ENCODE results near the gene OR8B12. TPM values are rescaled to one million over a fixed set of nuclear protein-coding genes. Genes with fewer than 3 reads are reported as not detected.

OR8B12 gene
- total and polyA plus RNA-seq, 4 experiments from 2014 or later: not detected

GRCh38 chr11:124511745-124512144 is 31.7 kb downstream of the OR8B12 start:
- no peaks in the 10 kb centered on the region for H3K36me3 ChIP-seq (ENCODE audit: insufficient read depth, low read length)
- DNase-seq: no peak
- intact Hi-C loops (cut with micrococcal nuclease): no loop called here
- ChIA-PET POLR2A (ENCODE audit: partially characterized antibody) (no interaction called here), CTCF (ENCODE audit: partially characterized antibody) (no interaction called here)
- Mint-ChIP-seq H3K4me1 (no peaks in the 10 kb centered on the region), H3K27ac (no peak overlapping the region), H3K36me3 (no peaks in the 10 kb centered on the region), H3K27me3 (peaks cover 6 to 11% of the 10 kb centered on the region in 2 donors), H3K9me3 (peaks cover 0 to 18% (median 9%) of the 10 kb centered on the region in 8 donors), H3K4me3 (no peak overlapping the region)
- no peak overlapping the region for H3K4me3 ChIP-seq (ENCODE audit: low read length in 2 of 2)
- H3K27ac ChIP-seq (ENCODE audit: low read depth, low read length): no peak overlapping the region
- no peaks in the 10 kb centered on the region for H3K4me1 ChIP-seq (ENCODE audit: insufficient read depth, low read length)
- H3K27me3 ChIP-seq (ENCODE audit: insufficient read depth, low read length): no peaks in the 10 kb centered on the region
- H3K9me3 ChIP-seq (ENCODE audit: control insufficient read depth in 1 of 2, low read length in 2 of 2): no peaks in the 10 kb centered on the region

GRCh38 chr11:124510279-124510678 is 33.2 kb downstream of the OR8B12 start:
- H3K27me3 ChIP-seq (ENCODE audit: insufficient read depth, low read length): no peaks in the 10 kb centered on the region
- ChIA-PET CTCF (ENCODE audit: partially characterized antibody) (no interaction called here), POLR2A (ENCODE audit: partially characterized antibody) (no interaction called here)
- intact Hi-C loops (cut with micrococcal nuclease): no loop called here
- no peak overlapping the region for H3K4me3 ChIP-seq (ENCODE audit: low read length in 2 of 2)
- no peak overlapping the region for H3K27ac ChIP-seq (ENCODE audit: low read depth, low read length)
- no peaks in the 10 kb centered on the region for H3K9me3 ChIP-seq (ENCODE audit: control insufficient read depth in 1 of 2, low read length in 2 of 2)
- H3K36me3 Mint-ChIP-seq: no peaks in the 10 kb centered on the region
- H3K27me3 Mint-ChIP-seq: peaks cover 6 to 11% of the 10 kb centered on the region in 2 donors
- DNase-seq: no peak
- H3K4me3 Mint-ChIP-seq: no peak overlapping the region
- no peaks in the 10 kb centered on the region for H3K36me3 ChIP-seq (ENCODE audit: insufficient read depth, low read length)
- H3K4me1 ChIP-seq (ENCODE audit: insufficient read depth, low read length): no peaks in the 10 kb centered on the region
- peaks cover 0 to 18% (median 9%) of the 10 kb centered on the region in 8 donors for H3K9me3 Mint-ChIP-seq
- no peaks in the 10 kb centered on the region for H3K4me1 Mint-ChIP-seq
- no peak overlapping the region for H3K27ac Mint-ChIP-seq

- Histone ChIP-seq H3K27ac (ENCODE audit: low read depth, low read length) (no peak overlapping the region), H3K9me3 (ENCODE audit: control insufficient read depth in 1 of 2, low read length in 2 of 2) (no peaks in the 10 kb centered on the region), H3K4me1 (ENCODE audit: insufficient read depth, low read length) (no peaks in the 10 kb centered on the region), H3K4me3 (ENCODE audit: low read length in 2 of 2) (no peak overlapping the region), H3K27me3 (ENCODE audit: insufficient read depth, low read length) (no peaks in the 10 kb centered on the region), H3K36me3 (ENCODE audit: insufficient read depth, low read length) (no peaks in the 10 kb centered on the region)
- Mint-ChIP-seq H3K27ac (no peak overlapping the region), H3K4me3 (no peak overlapping the region), H3K9me3 (peaks cover 0 to 11% (median 2%) of the 10 kb centered on the region in 8 donors), H3K36me3 (no peaks in the 10 kb centered on the region), H3K27me3 (peaks cover 3% of the 10 kb centered on the region in 2 donors), H3K4me1 (no peaks in the 10 kb centered on the region)
- DNase-seq: no peak
- ChIA-PET POLR2A (ENCODE audit: partially characterized antibody) (no interaction called here), CTCF (ENCODE audit: partially characterized antibody) (no interaction called here)
- intact Hi-C loops (cut with micrococcal nuclease): no loop called here
These were observed 43.7 kb downstream of the OR8B12 start for GRCh38 chr11:124499711-124500110.

GRCh38 chr11:124493016-124493655 is 50.3 kb downstream of the OR8B12 start:
- Histone ChIP-seq H3K27ac (ENCODE audit: low read depth, low read length) (no peak overlapping the region), H3K27me3 (ENCODE audit: insufficient read depth, low read length) (no peaks in the 10 kb centered on the region), H3K4me1 (ENCODE audit: insufficient read depth, low read length) (no peaks in the 10 kb centered on the region), H3K36me3 (ENCODE audit: insufficient read depth, low read length) (no peaks in the 10 kb centered on the region), H3K4me3 (ENCODE audit: low read length in 2 of 2) (no peak overlapping the region), H3K9me3 (ENCODE audit: control insufficient read depth in 1 of 2, low read length in 2 of 2) (no peaks in the 10 kb centered on the region)
- intact Hi-C loops (cut with micrococcal nuclease): no loop called here
- Mint-ChIP-seq H3K36me3 (no peaks in the 10 kb centered on the region), H3K27me3 (peaks cover 1 to 3% of the 10 kb centered on the region in 2 donors), H3K27ac (no peak overlapping the region), H3K9me3 (peaks cover 0 to 16% (median 5%) of the 10 kb centered on the region in 8 donors), H3K4me1 (no peaks in the 10 kb centered on the region), H3K4me3 (no peak overlapping the region)
- POLR2A ChIA-PET (ENCODE audit: partially characterized antibody): no interaction called here
- DNase-seq: no peak
- CTCF ChIA-PET (ENCODE audit: partially characterized antibody): no interaction called here

Other genes starting within 250 kb of the OR8B12 start
- not detected for gene OR8D1, start 229.7 kb downstream of the OR8B12 start, total RNA-seq
- not detected for gene OR8D1, start 229.7 kb downstream of the OR8B12 start, polyA plus RNA-seq
- gene OR8D2, start 223.5 kb downstream of the OR8B12 start, total RNA-seq: not detected
- gene OR8D2, start 223.5 kb downstream of the OR8B12 start, polyA plus RNA-seq: not detected
- not detected for gene OR8B2, start 159.2 kb downstream of the OR8B12 start, total RNA-seq
- not detected for gene OR8B2, start 159.2 kb downstream of the OR8B12 start, polyA plus RNA-seq
- not detected for gene OR8B3, start 144.6 kb downstream of the OR8B12 start, total RNA-seq
- gene OR8B3, start 144.6 kb downstream of the OR8B12 start, polyA plus RNA-seq: not detected
- gene OR8B4, start 118.8 kb downstream of the OR8B12 start, total RNA-seq: not detected
- gene OR8B4, start 118.8 kb downstream of the OR8B12 start, polyA plus RNA-seq: not detected
- gene OR8B8, start 98.0 kb downstream of the OR8B12 start, total RNA-seq: not detected
- not detected for gene OR8B8, start 98.0 kb downstream of the OR8B12 start, polyA plus RNA-seq
- not detected for gene OR8A1, start 26.3 kb upstream of the OR8B12 start, total RNA-seq
- gene OR8A1, start 26.3 kb upstream of the OR8B12 start, polyA plus RNA-seq: not detected
- gene PANX3, start 67.8 kb upstream of the OR8B12 start, total RNA-seq: not detected
- gene PANX3, start 67.8 kb upstream of the OR8B12 start, polyA plus RNA-seq: not detected
- 10 to 100 TPM; 69.3 to 75.8 TPM for gene TBRG1, start 79.2 kb upstream of the OR8B12 start, total RNA-seq
- 10 to 100 TPM; 34.6 to 42.3 TPM for gene TBRG1, start 79.2 kb upstream of the OR8B12 start, polyA plus RNA-seq
- gene SIAE, start 130.1 kb upstream of the OR8B12 start, total RNA-seq: 1 to 10 TPM; 4.2 to 4.8 TPM
- 1 to 10 TPM; 2.8 to 6.8 TPM for gene SIAE, start 130.1 kb upstream of the OR8B12 start, polyA plus RNA-seq
- under 1 TPM; 0.55 to 0.81 TPM for gene SPA17, start 130.2 kb upstream of the OR8B12 start, total RNA-seq
- gene SPA17, start 130.2 kb upstream of the OR8B12 start, polyA plus RNA-seq: under 1 TPM; 0.64 to 0.72 TPM
- under 1 TPM in 1 of 2 experiments, not detected in 1; 0.67 TPM for gene NRGN, start 196.3 kb upstream of the OR8B12 start, total RNA-seq
- gene NRGN, start 196.3 kb upstream of the OR8B12 start, polyA plus RNA-seq: not detected
- gene VSIG2, start 208.6 kb upstream of the OR8B12 start, total RNA-seq: under 1 TPM; 0.55 to 0.87 TPM
- gene VSIG2, start 208.6 kb upstream of the OR8B12 start, polyA plus RNA-seq: under 1 TPM; 0.39 to 0.80 TPM
- 1 to 10 TPM; 1.5 to 1.8 TPM for gene ESAM, start 218.6 kb upstream of the OR8B12 start, total RNA-seq
- gene ESAM, start 218.6 kb upstream of the OR8B12 start, polyA plus RNA-seq: 1 to 10 TPM; 1.3 to 3.2 TPM